ENCODE measurements around the gene B4GALT1. TPM values are rescaled to one million over a fixed set of nuclear protein-coding genes. Genes with fewer than 3 reads are reported as not detected.
"Not testable (repeated sequence)": the region's sequence is repeated elsewhere in the genome, so short reads cannot be mapped to it uniquely, and the experiment has no call there.

The B4GALT1 gene
- total RNA-seq, 1 experiment from 2014 or later = 69.6 TPM

DNA sequence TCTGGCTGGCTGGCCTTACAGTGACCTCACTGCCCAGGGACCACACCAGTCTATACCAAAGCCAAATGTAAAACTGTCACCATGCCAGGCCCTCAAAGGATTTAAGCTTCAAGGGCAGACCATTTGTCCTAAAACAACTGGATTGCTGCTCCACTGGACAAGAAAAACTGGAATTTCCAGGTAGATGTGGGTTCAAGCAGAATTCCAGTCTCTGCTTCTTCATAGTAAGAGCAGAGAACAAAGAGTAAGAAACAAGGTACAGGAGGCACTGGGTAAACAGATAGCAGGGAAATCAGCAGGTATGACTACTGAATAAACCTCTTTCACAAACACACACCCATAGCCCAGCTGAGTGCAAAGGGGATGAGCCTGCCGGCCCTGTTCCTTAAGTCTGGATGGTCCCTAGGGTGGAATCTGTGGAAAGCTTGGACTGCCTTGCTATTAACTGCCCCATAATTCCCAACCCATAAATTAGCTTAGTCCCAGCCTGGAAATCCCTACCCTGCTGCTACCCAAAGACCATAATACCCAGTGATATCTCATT is 5.5 kb downstream of the B4GALT1 start:
- peak; percentile 63 for DNase-seq (ENCODE audit: low read depth)

- DNase-seq (ENCODE audit: low read depth) = peak; percentile 100
Observed at GRCh38 chr9:33161011-33161588, 6.0 kb downstream of the B4GALT1 start.

GRCh38 chr9:33160446-33160845 is 6.7 kb downstream of the B4GALT1 start:
- DNase-seq (ENCODE audit: low read depth) = not testable (repeated sequence)

GRCh38 chr9:33159777-33160127 is 7.4 kb downstream of the B4GALT1 start:
- DNase-seq (ENCODE audit: low read depth) = peak; percentile 91

DNA sequence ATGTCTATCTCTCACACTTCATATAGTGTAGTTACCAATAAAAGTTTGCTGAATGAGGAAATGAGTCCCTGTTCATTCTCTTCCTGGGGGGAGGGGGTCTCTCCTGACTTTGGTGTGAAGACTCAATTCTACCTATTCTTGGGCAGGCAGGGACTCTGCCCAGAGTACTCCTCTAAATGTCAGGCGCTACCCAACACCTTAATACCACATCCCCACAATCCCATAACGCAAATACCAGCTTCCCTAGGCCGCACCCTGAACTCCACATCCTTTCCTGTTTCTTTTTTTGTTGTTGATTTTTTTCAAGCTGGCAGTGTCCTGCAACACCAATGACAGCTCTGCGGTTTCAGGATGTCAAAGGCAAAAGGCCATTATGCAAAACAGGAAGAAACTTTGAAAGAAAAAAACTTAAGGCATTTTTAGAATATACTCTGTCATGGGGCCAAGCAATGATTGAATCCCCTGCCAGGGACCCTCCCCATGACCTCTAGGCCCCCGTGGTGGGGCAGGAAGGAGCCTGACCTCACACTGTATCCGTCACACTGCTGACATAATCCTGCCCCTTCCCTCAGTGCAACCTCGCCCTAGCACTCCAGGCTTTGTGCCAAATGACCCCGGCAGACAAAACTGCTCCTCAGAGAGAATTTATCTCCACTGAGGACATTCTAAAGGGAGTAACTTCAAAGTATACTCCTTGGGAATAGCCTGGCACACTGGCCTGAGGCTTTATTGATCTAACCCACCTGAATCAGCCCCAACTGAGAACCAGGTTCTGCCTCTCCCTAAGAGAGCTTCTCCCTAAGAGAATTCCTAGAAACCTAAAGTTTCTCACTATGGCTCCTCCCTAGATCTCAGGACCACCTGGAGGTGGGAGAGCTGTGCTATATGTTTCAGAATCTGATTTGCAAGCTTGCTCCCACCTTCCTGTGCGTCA is 8.0 kb downstream of the B4GALT1 start:
- peak; percentile 85 for DNase-seq (ENCODE audit: low read depth)

GRCh38 chr9:33157960-33158842 is 8.9 kb downstream of the B4GALT1 start:
- no peak for DNase-seq (ENCODE audit: low read depth)

GRCh38 chr9:33155393-33155792 is 11.7 kb downstream of the B4GALT1 start:
- peak; percentile 86 for DNase-seq (ENCODE audit: low read depth)

DNA sequence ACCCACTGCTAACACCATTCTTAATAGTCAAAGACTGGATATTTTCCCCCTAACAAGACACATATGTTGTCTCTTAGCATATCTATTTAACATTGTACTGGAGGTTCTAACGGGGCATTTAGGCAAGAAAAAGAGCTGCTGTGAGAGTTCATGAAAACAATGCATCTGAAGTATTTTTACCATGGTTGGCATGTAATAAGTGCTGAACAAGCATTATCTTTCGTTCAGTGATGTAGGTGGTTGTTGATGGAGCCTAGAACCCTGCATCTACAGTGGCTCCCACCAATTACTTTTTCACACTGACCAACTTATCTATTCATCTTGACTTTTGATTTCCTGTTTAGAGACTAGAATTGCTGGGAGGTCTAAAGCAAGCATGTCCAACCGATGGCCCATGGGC is 12.8 kb downstream of the B4GALT1 start:
- no peak for DNase-seq (ENCODE audit: low read depth)

- DNase-seq (ENCODE audit: low read depth) = no peak
Observed at GRCh38 chr9:33153666-33154065, 13.5 kb downstream of the B4GALT1 start.

GRCh38 chr9:33153001-33153400 is 14.1 kb downstream of the B4GALT1 start:
- DNase-seq (ENCODE audit: low read depth) = no peak

DNA sequence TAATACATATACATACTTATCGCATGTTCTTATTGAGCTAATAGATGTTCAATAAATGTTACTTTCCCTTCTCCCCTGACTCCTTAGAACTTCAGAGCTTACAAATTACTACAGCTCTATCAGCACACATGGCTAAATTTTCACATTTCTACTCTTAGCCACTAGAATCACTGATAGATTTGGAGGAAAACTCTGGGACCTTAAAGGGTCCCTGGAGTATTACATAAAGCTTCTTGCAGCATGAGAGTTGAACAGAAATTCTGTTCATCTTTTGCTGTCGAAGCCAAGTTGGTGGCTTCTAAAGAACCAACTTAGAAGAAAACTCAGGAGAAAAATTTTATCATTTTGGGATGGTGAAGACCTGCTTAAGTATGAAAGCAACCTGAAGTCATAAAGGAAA is 15.5 kb downstream of the B4GALT1 start:
- DNase-seq (ENCODE audit: low read depth) = no peak

DNA sequence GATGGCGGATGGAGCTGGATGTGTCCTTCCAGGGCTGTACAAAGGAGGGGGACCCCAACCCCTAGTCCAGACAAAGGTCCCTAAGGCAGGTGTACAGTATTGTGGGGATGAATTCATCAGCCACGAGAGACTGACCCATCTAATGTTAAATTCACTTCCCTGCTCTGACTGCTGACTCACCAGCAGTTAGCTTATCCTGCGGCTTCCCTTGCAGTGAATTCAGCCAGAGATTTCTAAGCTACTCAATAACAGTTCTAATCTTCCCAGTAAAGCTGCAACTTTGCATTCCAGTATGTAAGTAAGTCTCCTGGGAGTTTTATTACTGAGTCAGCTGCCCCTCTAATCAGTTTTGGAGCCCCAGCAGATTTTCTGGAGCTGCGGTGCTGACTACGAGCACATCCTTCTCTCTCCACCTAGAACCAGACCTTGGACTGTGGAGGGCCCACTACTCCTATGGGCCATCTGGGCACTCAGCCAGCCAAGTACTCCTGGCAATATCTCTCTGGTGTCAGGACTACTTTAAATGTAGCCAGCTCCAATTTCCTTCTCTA is 16.1 kb downstream of the B4GALT1 start:
- peak; percentile 97 for DNase-seq (ENCODE audit: low read depth)

GRCh38 chr9:33148367-33149014 is 18.6 kb downstream of the B4GALT1 start:
- no peak for DNase-seq (ENCODE audit: low read depth)

DNA sequence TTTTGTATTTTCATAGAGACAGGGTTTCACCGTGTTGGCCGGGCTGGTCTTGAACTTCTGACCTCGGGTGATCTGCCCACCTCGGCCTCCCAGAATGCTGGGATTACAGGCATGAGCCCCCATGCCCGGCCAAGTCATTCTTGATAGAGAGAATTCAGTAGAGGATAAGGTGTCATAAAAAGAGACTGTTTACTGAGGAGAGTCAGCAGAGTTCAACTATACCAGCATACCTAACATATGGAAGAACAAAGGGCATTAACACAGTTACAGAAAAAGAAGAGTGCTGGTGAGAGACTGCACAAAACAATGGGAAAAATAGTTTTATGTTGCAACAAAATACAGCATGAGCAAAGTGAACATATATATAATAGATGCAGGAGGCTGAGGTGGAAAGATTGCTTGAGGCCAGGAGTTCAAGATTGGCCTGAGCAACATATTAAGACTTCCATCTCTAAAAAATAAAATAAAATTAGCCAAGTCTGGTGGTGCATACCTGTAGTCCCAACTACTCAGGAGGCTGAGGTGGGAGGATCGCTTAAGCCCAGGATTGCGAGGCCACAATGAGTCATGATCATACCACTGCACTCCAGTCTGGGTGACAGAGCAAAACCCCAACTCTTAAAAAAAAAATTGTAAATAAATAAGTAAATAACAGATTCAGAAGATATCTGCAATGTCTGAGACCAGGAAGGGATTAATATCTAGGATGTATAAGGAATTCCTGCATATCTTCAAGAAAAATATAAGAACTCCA is 19.5 kb downstream of the B4GALT1 start:
- no peak for DNase-seq (ENCODE audit: low read depth)

- DNase-seq (ENCODE audit: low read depth) = no peak
Observed at GRCh38 chr9:33146298-33146697, 20.8 kb downstream of the B4GALT1 start.

DNA sequence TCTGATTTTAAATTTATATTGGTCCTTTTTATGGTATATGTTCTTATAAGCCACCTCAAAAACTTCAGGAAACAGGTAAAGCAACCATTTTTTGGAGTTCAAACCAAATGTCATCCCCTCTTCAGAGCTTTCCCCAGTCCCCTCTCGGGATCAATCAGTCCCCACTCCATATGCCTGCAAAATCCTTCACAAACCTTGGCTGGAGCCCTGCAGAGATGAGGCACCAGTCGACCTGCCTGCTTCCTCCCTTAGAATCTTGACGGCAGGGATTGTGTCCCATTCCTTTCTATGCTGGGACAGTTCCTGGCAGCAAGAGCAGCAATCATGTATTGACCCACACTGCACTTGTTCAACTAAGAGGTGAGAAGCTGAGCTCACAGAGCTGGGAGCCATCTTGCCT is 22.6 kb downstream of the B4GALT1 start:
- no peak for DNase-seq (ENCODE audit: low read depth)

GRCh38 chr9:33143241-33143661 is 23.9 kb downstream of the B4GALT1 start:
- DNase-seq (ENCODE audit: low read depth) = peak; percentile 57

DNA sequence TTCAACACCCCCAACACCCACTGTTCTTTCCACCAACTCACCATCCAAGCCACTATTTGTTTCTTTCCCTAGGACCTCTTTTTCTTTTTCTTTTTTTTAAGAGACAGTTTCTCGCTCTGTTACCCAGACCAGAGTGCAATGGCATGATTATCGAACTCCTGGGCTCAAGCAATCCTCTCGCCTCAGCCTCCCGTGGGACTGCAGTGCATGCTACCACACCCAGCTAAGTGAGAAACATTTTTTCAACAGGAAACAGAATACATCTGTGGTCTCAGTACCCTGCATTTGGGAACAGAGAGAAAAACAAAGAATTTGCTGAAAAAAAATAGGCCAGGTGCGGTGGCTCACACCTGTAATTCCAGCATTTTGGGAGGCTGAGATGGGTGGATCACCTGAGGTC is 24.6 kb downstream of the B4GALT1 start:
- DNase-seq (ENCODE audit: low read depth) = no peak

GRCh38 chr9:33140401-33141360 is 26.5 kb downstream of the B4GALT1 start:
- DNase-seq (ENCODE audit: low read depth) = no peak

Data from M059J (cell line).